Epithelial cell of esophagus (primary cell): ENCODE measurements around the gene HHAT.

Experiments used
- DNase-seq: peaks from one replicate; pipeline ENCODE4 v3.0.0; 2010; ENCODE audit warnings: low read depth
- H3K4me3 ChIP-seq: 2 replicates; pipeline ENCODE4 v1.5.1; 2011; ENCODE audit warnings: mild to moderate bottlenecking, low read length, control low read depth
- TF ChIP-seq, protein P1 (sequence below): IDR thresholded peaks from 2 replicates; pipeline ENCODE4 v1.5.1; 2011; ENCODE audit warnings: low read depth, mild to moderate bottlenecking, low read length, control low read depth, inconsistent platforms; ENCODE audit not compliant: insufficient read depth; ENCODE audit errors: missing control alignments

Gene HHAT

DNA sequence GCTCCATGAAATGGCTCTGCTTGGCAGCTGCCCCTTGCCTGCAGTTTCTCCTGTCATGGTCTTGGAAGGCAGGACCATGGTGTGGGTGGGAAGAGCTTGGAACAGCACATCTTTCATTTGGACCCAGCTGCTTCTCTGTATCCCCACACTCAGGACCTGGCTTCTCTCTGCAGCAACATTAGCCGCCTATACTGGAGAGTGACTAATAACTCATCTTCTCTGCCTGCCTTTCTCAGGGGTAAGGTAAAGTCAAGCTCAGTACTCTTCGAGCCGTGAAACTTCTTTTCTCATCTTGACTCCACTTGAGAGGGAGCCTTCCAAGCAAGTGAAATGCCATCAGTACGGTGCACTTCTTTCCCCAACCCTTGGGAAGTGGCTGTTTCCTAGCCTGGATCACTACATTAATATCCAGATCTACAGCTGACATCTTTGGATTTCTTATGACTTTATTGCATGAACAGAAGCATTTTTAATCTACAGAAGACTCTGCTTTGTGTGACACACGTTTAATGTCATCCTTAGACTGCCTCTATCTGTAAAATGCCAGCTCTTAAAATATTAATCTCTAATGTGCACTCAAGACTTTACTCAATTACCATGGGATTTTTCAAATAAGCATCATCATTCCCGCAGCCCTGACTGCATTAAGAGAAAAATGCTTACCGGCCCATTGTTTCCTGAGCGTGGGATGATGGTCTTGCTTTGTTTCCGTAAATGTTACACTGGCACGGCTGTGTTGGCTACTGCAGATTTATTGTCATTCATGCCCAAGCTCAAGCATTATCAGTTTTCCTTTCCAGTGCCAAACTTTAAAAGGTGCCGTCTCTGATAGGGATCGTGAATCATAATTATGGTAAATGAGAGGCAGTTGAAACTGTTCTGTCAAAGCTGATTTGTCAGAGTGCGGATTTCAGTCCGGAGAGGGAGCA is 242.9 kb downstream of the HHAT start:
- TF ChIP-seq, protein P1, sequence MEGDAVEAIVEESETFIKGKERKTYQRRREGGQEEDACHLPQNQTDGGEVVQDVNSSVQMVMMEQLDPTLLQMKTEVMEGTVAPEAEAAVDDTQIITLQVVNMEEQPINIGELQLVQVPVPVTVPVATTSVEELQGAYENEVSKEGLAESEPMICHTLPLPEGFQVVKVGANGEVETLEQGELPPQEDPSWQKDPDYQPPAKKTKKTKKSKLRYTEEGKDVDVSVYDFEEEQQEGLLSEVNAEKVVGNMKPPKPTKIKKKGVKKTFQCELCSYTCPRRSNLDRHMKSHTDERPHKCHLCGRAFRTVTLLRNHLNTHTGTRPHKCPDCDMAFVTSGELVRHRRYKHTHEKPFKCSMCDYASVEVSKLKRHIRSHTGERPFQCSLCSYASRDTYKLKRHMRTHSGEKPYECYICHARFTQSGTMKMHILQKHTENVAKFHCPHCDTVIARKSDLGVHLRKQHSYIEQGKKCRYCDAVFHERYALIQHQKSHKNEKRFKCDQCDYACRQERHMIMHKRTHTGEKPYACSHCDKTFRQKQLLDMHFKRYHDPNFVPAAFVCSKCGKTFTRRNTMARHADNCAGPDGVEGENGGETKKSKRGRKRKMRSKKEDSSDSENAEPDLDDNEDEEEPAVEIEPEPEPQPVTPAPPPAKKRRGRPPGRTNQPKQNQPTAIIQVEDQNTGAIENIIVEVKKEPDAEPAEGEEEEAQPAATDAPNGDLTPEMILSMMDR: no peak
- no peak overlapping the region for H3K4me3 ChIP-seq
- DNase-seq: no peak

DNA sequence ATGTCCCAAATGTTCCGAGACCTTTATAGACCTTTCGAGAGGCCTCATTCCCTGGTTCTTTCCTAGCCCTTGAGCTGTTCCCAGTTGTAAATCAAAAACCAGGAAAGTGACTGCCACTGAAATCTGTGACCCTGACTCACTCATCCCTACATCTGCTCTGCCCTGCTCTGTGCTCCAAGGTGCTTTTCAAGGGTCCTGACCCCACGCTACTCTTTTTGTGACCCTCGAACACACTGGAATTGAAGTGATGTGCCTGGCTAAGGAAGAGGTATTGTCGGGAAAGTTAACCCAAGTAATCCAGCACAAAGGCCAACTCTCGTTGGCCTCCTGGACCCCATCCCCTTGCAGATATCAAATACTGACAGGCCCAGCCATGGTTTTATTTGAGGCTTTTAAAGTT is 244.4 kb downstream of the HHAT start:
- no peak overlapping the region for H3K4me3 ChIP-seq
- TF ChIP-seq, protein P1: no peak
- no peak for DNase-seq

DNA sequence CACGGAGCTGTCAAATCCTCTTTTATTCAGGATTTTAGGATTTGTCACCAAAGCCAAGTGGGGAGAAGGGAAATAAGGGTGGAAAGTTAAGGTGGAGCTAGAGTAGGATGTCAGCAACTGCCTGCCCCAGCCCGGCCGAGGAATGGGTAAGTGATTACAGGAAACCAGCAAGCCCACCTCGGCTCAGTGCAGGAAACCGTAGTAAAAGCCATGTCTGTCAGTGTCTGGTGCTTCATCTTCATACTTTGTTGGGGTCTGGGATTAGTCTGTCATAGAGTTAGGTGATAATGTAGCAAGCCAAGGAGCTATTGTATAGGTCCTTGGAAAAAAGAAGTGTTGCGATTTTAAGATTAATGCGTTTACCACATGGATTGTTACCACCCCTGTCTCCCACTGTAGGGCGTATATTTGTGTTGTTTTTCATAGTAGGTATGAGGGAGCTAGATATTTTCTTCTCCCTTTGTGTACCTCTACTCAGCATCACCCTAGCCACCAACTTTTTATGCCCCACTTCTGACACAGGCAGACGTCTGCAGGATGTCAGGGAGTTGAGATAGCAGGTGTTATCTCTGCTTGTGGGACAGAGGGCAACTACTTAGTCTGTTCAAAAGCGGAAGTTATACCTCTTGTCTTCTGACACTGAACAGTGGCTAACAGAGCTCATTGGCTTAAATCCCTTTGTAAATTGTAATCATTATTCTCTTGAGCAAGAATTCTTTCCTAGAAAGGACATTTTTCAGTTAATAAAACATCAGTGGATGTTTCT is 253.7 kb downstream of the HHAT start:
- H3K4me3 ChIP-seq: no peak overlapping the region
- TF ChIP-seq, protein P1: no peak
- no peak for DNase-seq

DNA sequence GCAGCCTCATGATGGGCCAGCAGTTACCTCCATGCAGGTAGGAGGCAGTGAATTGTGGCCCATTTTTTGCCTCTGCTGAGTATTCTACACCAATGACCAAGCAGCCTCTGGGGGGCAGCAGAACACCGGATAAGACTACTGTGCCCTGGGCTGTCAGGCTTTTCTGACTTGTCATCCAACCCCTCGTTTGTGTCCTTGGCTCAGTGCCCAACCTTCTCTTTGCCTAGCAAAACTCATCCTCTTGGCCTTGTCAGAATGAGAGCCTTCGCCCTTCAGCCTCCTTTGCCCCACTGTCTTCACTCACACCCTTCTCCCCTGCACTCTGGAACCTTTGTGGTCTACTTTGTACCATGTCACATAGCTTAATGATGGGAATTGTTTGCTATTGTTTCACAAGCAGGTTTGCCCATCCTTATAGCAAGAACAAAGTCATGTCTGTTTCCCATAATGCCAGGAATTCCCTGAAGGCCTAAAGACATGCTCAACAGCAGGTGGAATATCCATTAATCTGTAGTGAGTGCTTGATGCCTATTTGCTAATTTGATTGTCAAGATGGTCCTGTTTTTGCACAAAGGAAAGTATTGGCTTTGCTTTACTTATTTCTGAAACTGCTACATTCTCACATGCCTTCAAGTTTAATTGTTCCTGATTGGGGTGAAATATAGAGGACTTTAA is 255.9 kb downstream of the HHAT start:
- no peak overlapping the region for H3K4me3 ChIP-seq
- TF ChIP-seq, protein P1: peak; percentile 77
- DNase-seq: peak; percentile 86

DNA sequence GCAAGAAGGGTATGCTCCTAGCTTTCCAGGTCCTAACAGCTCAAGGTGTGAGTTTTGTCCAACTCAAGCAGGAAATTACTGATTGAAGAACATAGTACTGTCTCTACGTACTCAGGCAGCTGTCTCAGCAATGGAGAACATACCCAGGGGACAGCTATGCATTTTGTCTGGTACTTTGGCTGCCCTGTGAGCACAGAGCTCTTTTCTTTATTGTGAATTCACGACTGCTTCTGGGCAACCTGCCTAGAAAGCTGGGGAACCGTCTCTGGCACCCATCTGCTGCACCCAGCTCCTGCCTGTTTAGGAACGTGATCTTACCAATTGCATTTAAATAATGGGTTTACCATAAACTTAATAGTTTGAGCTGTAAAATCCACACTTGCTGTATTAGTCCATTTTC is 258.1 kb downstream of the HHAT start:
- H3K4me3 ChIP-seq: no peak overlapping the region
- TF ChIP-seq, protein P1: no peak
- no peak for DNase-seq

DNA sequence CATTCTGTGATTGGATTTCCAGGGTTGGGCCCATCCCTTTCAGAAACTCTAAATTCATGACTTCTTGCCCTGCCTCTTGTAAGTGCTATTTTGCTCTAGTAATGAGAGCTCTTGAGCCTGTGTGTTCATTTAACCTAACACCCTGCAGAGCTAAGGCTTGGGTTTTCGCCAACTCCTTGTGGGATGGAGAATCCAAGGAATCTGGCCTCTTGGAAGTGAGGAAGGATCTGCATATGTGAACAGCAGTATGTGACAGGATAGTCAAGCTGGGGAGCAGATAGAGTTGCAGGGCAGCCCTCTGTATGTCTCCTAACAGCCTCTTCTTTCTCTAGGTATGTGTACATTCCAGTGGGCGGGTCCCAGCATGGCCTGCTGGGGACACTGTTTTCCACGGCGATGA is 258.9 kb downstream of the HHAT start:
- TF ChIP-seq, protein P1: no peak
- no peak for DNase-seq
- H3K4me3 ChIP-seq: no peak overlapping the region
